ENCODE measurements around the gene AMBP.

Gene AMBP

DNA sequence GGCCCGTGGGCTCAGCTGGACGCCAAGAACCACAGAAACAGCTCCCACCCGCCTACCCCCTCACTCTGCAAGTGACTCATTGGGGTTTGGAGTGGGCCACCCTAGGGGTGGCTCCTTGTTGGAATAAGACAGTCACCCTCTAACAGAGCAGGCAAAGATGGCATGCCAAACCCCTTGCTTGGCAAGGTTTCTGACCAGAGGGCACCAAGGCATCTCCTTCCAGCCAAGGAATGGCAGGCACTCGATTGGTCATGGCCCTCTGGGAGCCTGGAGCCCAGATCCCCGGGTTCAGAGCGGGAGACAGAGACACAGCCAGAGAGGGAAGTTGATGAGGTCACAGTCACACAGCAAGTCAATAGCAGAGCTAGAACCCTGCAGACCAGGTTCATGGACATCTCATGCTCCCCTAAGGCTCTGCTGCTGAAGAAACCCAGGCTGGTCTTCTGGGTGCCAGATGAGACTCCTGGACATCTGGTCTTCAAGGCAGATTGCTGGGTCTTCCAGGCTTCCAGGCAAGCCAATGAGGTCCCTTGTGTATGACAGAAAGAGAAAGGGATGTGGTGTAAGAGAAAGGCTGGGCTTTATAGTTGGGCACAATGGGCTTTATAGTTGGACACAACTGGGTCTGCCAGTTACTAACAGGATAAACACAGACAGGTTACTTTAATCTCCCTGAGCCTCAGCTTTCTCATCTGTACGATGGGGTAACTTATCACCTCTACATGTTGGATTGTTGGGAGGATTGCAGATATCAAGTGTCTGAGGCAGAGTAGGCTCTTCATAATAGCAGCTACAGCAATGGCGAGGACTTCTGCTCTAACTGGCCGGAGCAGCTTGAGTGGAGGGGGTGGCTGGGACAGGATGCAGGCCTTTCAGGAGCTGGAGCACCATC is 44.3 kb upstream of the AMBP start:
- Histone ChIP-seq H3K4me1 (ENCODE audit: low read length) (no peaks in the 10 kb centered on the region), H3K79me2 (ENCODE audit: low read length) (no peaks in the 10 kb centered on the region), H2AFZ (ENCODE audit: low read depth, low read length) (no peak overlapping the region), H3K27me3 (ENCODE audit: low read depth, low read length) (peaks cover 16% of the 10 kb centered on the region), H3K9me3 (ENCODE audit: insufficient read depth, low read length) (no peaks in the 10 kb centered on the region), H3K4me2 (ENCODE audit: low read length) (no peak overlapping the region), H3K36me3 (replicated peaks; ENCODE audit: low read depth, low read length) (no peaks in the 10 kb centered on the region), H3K27ac (ENCODE audit: low read length) (no peak overlapping the region), H3K4me3 (ENCODE audit: low read length) (no peak overlapping the region), H3K9ac (ENCODE audit: low read length) (no peak overlapping the region), H4K20me1 (ENCODE audit: insufficient read depth, low read length) (no peaks in the 10 kb centered on the region)
- no peak for TF ChIP-seq EZH2phosphoT487 (IDR thresholded peaks at IDR 0.05; ENCODE audit: low read depth)
- TF ChIP-seq, protein P1, sequence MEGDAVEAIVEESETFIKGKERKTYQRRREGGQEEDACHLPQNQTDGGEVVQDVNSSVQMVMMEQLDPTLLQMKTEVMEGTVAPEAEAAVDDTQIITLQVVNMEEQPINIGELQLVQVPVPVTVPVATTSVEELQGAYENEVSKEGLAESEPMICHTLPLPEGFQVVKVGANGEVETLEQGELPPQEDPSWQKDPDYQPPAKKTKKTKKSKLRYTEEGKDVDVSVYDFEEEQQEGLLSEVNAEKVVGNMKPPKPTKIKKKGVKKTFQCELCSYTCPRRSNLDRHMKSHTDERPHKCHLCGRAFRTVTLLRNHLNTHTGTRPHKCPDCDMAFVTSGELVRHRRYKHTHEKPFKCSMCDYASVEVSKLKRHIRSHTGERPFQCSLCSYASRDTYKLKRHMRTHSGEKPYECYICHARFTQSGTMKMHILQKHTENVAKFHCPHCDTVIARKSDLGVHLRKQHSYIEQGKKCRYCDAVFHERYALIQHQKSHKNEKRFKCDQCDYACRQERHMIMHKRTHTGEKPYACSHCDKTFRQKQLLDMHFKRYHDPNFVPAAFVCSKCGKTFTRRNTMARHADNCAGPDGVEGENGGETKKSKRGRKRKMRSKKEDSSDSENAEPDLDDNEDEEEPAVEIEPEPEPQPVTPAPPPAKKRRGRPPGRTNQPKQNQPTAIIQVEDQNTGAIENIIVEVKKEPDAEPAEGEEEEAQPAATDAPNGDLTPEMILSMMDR (IDR thresholded peaks at IDR 0.05; ENCODE audit: low read depth, low read length), result no peak

- Histone ChIP-seq H3K27ac (ENCODE audit: low read length) (no peak overlapping the region), H3K4me1 (ENCODE audit: low read length) (no peaks in the 10 kb centered on the region), H3K36me3 (replicated peaks; ENCODE audit: low read depth, low read length) (no peaks in the 10 kb centered on the region), H3K9ac (ENCODE audit: low read length) (no peak overlapping the region), H3K79me2 (ENCODE audit: low read length) (no peaks in the 10 kb centered on the region), H3K4me3 (ENCODE audit: low read length) (no peak overlapping the region), H3K27me3 (ENCODE audit: low read depth, low read length) (peaks cover 15% of the 10 kb centered on the region), H4K20me1 (ENCODE audit: insufficient read depth, low read length) (no peaks in the 10 kb centered on the region), H2AFZ (ENCODE audit: low read depth, low read length) (no peak overlapping the region), H3K4me2 (ENCODE audit: low read length) (no peak overlapping the region), H3K9me3 (ENCODE audit: insufficient read depth, low read length) (no peaks in the 10 kb centered on the region)
- TF ChIP-seq, protein P1 (IDR thresholded peaks at IDR 0.05; ENCODE audit: low read depth, low read length), result no peak
- no peak for TF ChIP-seq EZH2phosphoT487 (IDR thresholded peaks at IDR 0.05; ENCODE audit: low read depth)
Measured at GRCh38 chr9:114121227-114122135, 43.4 kb upstream of the AMBP start.

GRCh38 chr9:114120192-114121014 is 42.3 kb upstream of the AMBP start:
- Histone ChIP-seq H3K9me3 (ENCODE audit: insufficient read depth, low read length) (no peaks in the 10 kb centered on the region), H3K27ac (ENCODE audit: low read length) (no peak overlapping the region), H3K79me2 (ENCODE audit: low read length) (no peaks in the 10 kb centered on the region), H3K9ac (ENCODE audit: low read length) (no peak overlapping the region), H2AFZ (ENCODE audit: low read depth, low read length) (no peak overlapping the region), H4K20me1 (ENCODE audit: insufficient read depth, low read length) (no peaks in the 10 kb centered on the region), H3K27me3 (ENCODE audit: low read depth, low read length) (peaks cover 26% of the 10 kb centered on the region), H3K36me3 (replicated peaks; ENCODE audit: low read depth, low read length) (no peaks in the 10 kb centered on the region), H3K4me2 (ENCODE audit: low read length) (no peak overlapping the region), H3K4me3 (ENCODE audit: low read length) (no peak overlapping the region), H3K4me1 (ENCODE audit: low read length) (no peaks in the 10 kb centered on the region)
- no peak for TF ChIP-seq EZH2phosphoT487 (IDR thresholded peaks at IDR 0.05; ENCODE audit: low read depth)
- TF ChIP-seq, protein P1 (IDR thresholded peaks at IDR 0.05; ENCODE audit: low read depth, low read length), result no peak
